ENCODE results near the gene GPR161.

DNA sequence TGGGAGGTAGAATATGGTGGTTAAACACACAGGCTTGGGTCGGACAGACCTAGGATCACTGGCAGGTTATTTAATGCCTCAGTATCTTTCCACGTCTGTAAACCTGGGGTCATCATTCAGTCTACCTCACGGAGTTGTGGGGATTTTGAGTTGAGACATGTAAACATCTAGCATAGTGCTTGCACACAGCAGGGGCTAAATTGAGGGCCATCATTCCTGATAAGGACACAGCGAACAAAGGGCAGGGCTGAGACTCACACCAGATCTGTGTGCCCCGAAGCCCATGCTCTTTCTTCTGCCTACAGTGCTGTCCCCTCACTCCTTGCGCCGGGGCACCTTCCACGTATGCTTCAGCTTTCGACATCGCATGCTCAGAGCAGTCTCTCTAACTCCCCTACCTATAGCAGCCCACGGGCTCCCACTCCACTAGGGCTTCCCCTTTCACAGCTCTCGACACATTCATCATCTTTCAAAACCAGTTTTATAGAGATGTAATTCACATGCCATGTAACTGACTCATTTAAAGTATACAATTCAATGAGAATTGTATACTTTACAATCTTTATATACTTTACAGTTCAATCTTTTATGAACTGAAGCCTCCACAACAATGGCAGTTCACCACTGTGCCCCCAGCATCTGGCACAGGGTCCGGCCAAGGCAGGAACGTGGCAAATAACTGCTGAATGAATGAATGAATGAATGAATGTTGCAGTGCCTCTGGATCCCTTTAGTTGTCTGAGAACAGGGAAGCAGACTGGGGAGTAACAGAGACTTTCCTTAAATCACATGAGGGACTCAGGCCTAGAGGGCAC is 48.0 kb downstream of the GPR161 start:
- TF ChIP-seq RFX5 (IDR thresholded peaks at IDR 0.05; ENCODE audit: low read depth, low read length) (no peak), PTBP1 (IDR thresholded peaks at IDR 0.05; ENCODE audit: low read depth, low read length, poor library complexity, severe bottlenecking) (no peak), ZNF3 (CRISPR knock-in tag; IDR thresholded peaks at IDR 0.05) (no peak), MEF2D (CRISPR knock-in tag; IDR thresholded peaks at IDR 0.05) (no peak), ZNF687 (CRISPR knock-in tag; IDR thresholded peaks at IDR 0.05) (no peak), CTCF (CRISPR knock-in tag; IDR thresholded peaks at IDR 0.05) (no peak), YY1 (IDR thresholded peaks at IDR 0.05; ENCODE audit: insufficient read depth, insufficient replicate concordance, low read depth, low read length) (no peak), CHD2 (IDR thresholded peaks at IDR 0.05; ENCODE audit: low read depth, low read length) (no peak), HNRNPUL1 (IDR thresholded peaks at IDR 0.05; ENCODE audit: low read depth, low read length) (no peak), MAX (IDR thresholded peaks at IDR 0.05) (no peak), SUZ12 (IDR thresholded peaks at IDR 0.05; ENCODE audit: low read depth, low read length) (no peak), ZSCAN30 (CRISPR knock-in tag; IDR thresholded peaks at IDR 0.05) (no peak)
- TF ChIP-seq, protein P1, sequence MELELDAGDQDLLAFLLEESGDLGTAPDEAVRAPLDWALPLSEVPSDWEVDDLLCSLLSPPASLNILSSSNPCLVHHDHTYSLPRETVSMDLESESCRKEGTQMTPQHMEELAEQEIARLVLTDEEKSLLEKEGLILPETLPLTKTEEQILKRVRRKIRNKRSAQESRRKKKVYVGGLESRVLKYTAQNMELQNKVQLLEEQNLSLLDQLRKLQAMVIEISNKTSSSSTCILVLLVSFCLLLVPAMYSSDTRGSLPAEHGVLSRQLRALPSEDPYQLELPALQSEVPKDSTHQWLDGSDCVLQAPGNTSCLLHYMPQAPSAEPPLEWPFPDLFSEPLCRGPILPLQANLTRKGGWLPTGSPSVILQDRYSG (CRISPR knock-in tag; IDR thresholded peaks at IDR 0.05) = no peak
- TF ChIP-seq, protein P2, sequence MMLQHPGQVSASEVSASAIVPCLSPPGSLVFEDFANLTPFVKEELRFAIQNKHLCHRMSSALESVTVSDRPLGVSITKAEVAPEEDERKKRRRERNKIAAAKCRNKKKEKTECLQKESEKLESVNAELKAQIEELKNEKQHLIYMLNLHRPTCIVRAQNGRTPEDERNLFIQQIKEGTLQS (CRISPR knock-in tag; IDR thresholded peaks at IDR 0.05) = no peak
